Measurements from ENCODE around the gene UBL7. TPM values are rescaled to one million over a fixed set of nuclear protein-coding genes. Genes with fewer than 3 reads are reported as not detected.
A peak's percentile ranks its signal among the peaks of the same experiment; 100 is the strongest.

The UBL7 gene
- total RNA-seq, 1 donor from 2014 or later = 50.1 TPM

DNA sequence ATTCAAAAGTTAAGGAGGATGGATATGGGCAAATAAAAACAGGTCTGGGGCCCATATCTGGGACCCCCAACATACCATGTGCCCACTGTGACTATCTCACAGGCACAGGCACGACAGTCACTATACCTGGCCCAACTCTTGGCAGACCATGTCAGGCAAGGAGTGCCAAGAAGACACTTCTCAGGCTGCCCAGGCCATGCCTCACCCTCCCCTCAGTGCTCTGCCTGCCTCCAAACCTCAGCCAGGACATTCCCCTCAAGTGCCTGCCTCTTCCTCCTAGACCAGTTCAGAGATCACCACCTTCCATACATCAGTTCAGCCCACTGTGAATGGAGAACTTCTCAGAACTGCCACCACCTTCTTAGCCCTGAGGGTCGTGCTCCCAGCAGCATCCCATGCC lies 22.8 kb downstream of the UBL7 start:
- Mint-ChIP-seq H3K27ac (ENCODE audit: unreplicated experiment) (no peak overlapping the region), H3K27me3 (ENCODE audit: low read depth) (no peaks in the 10 kb centered on the region), H3K4me3 (peak overlapping the region; percentile 52), H3K4me1 (peaks cover 32% of the 10 kb centered on the region), H3K9me3 (no peaks in the 10 kb centered on the region), H3K36me3 (ENCODE audit: low read depth) (no peaks in the 10 kb centered on the region)
- no peak for DNase-seq (ENCODE audit: low read depth, low spot score)
- TF ChIP-seq CTCF (conservative IDR thresholded peaks at IDR 0.05) = no peak

DNA sequence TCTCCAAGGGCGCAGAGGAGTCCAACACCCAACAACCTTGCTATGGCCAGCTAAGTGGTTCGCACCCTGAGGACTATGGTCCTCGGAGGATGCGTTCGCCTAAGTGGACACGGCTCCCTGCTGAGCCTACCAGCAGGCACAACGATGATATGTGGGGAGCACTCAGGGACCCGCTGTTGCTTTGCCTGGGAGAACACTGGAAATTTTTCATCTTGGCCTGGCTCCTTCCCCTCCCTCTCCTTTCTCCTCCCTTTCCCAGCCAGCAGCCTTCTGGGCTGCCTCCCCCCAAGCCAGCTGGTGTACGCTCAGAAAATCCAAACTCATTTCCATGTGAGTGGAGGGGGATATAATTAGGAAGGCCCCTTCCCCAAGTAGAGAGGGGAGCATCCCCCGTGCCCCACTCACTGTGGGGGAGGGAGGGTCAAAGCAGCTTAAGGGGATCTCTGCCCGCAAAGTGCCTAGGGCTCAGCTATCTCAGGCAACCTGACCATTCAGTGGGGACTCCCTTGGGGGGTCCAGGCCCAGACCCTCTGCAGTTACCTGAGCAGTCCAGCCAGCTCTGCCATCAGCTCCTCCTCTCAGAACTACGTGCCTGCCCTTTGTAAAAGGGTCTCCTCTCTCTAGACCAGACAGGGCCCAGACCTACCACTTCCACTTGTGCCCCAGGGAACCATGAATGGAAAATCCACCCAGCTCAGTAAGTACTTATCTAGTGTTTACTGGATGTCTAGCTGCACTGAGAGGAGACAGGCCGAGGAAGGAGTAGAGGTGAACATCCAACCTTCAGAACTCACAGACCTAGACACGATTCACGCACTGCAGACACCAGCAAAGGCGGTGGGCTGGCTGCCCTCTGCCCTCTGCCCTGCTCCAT lies 26.5 kb downstream of the UBL7 start:
- H3K36me3 Mint-ChIP-seq (ENCODE audit: low read depth) = no peaks in the 10 kb centered on the region
- H3K27me3 Mint-ChIP-seq (ENCODE audit: low read depth) = peaks cover 14% of the 10 kb centered on the region
- H3K9me3 Mint-ChIP-seq = no peaks in the 10 kb centered on the region
- H3K27ac Mint-ChIP-seq (ENCODE audit: unreplicated experiment) = peak overlapping the region; percentile 84
- peak overlapping the region; percentile 90 for H3K4me3 Mint-ChIP-seq
- TF ChIP-seq CTCF (conservative IDR thresholded peaks at IDR 0.05) = no peak
- no peak for DNase-seq (ENCODE audit: low read depth, low spot score)
- peaks cover 38% of the 10 kb centered on the region for H3K4me1 Mint-ChIP-seq

DNA sequence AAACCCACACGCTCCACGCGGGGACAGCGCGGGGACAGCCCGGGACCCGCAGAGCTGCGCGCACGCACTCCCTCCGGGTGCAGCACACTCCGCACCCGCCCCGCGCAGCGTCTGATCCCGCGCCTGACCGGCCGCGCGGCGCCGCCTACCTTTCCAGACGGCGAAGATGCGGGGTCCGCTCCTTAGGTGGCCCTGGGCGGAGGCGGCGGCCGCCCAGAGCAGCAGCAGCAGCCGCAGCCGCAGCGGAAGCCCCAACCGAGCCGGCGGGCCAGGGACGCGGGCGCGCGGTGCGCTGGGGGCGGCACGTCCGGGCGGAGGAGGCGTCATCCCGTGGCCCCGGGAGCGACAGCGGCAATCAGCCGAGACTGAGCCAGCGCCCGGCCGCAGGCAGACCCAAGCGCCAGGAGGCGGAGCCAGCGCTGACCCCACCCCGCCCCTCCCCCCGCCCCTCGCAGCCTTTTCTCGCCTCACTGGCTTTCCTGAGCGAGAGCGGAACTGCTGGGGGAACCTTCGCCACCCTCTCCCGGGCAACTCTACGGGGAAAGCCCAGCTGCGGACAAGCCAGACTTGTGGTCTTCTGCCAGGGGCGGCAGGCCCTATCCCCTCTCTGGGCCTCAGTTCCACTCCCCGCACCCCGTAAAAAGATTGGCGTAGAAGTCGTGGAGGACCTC lies 27.2 kb downstream of the UBL7 start, which contains the start of gene SEMA7A:
Gene SEMA7A (minus strand): TSS at position 367 of the 671 bp plus-strand sequence. CDS start 40 bp downstream, at position 327.
- Mint-ChIP-seq H3K4me1 (peaks cover 37% of the 10 kb centered on the region), H3K27ac (ENCODE audit: unreplicated experiment) (peak within 1 kb of the TSS; percentile 19), H3K27me3 (ENCODE audit: low read depth) (peaks cover 14% of the 10 kb centered on the region), H3K36me3 (ENCODE audit: low read depth) (no peaks in the 10 kb centered on the region), H3K9me3 (no peaks in the 10 kb centered on the region), H3K4me3 (peak within 1 kb of the TSS; percentile 90)
- DNase-seq (ENCODE audit: low read depth, low spot score) = peak; percentile 69
- no peak for TF ChIP-seq CTCF (conservative IDR thresholded peaks at IDR 0.05)

GRCh38 chr15:74432968-74433591 lies 27.9 kb downstream of the UBL7 start:
- no peak for TF ChIP-seq CTCF (conservative IDR thresholded peaks at IDR 0.05)
- no peak for DNase-seq (ENCODE audit: low read depth, low spot score)
- peak overlapping the region; percentile 88 for H3K4me3 Mint-ChIP-seq
- H3K27me3 Mint-ChIP-seq (ENCODE audit: low read depth) = peaks cover 14% of the 10 kb centered on the region
- no peak overlapping the region for H3K27ac Mint-ChIP-seq (ENCODE audit: unreplicated experiment)
- H3K9me3 Mint-ChIP-seq = no peaks in the 10 kb centered on the region
- no peaks in the 10 kb centered on the region for H3K36me3 Mint-ChIP-seq (ENCODE audit: low read depth)
- H3K4me1 Mint-ChIP-seq = peaks cover 33% of the 10 kb centered on the region

- no peaks in the 10 kb centered on the region for H3K36me3 Mint-ChIP-seq (ENCODE audit: low read depth)
Measured at GRCh38 chr15:74432271-74432967, 28.5 kb downstream of the UBL7 start.

More at GRCh38 chr15:74432271-74432967, 28.5 kb downstream of the UBL7 start:
- Mint-ChIP-seq H3K9me3 (no peaks in the 10 kb centered on the region), H3K4me3 (peak overlapping the region; percentile 88), H3K27me3 (ENCODE audit: low read depth) (peaks cover 14% of the 10 kb centered on the region), H3K27ac (ENCODE audit: unreplicated experiment) (peak overlapping the region; percentile 81), H3K4me1 (peaks cover 33% of the 10 kb centered on the region)
- TF ChIP-seq CTCF (conservative IDR thresholded peaks at IDR 0.05) = no peak
- DNase-seq (ENCODE audit: low read depth, low spot score) = no peak
